Osteoblast (primary cell): Measurements from ENCODE around the gene LRMDA. TPM values are rescaled to one million over a fixed set of nuclear protein-coding genes. Genes with fewer than 3 reads are reported as not detected.

Experiments used
- DNase-seq: peaks from one replicate; pipeline ENCODE4 v3.0.0; 2011; ENCODE audit warnings: low spot score, mixed read lengths; ENCODE audit not compliant: insufficient read length; ENCODE audit errors: missing footprints
- H2AFZ ChIP-seq: 2 replicates; pipeline ENCODE4 v1.6.0; 2011; ENCODE audit warnings: mild to moderate bottlenecking, low read length
- H3K27ac ChIP-seq: 2 replicates; pipeline ENCODE4 v1.5.1; 2011; ENCODE audit warnings: mild to moderate bottlenecking, low read depth, low read length, moderate library complexity
- H3K27me3 ChIP-seq: 2 replicates; pipeline ENCODE4 v1.6.0; 2012; ENCODE audit warnings: mild to moderate bottlenecking, control low read depth, inconsistent platforms, low read length, moderate library complexity; ENCODE audit not compliant: insufficient read depth
- H3K36me3 ChIP-seq: 2 replicates; pipeline ENCODE4 v1.5.1; 2011; ENCODE audit warnings: mild to moderate bottlenecking, low read length, control low read depth, moderate library complexity; ENCODE audit not compliant: insufficient read depth
- H3K4me1 ChIP-seq: 2 replicates; pipeline ENCODE4 v1.5.1; 2011; ENCODE audit warnings: mild to moderate bottlenecking, low read length, control low read depth, moderate library complexity; ENCODE audit not compliant: insufficient read depth
- H3K4me2 ChIP-seq: 2 replicates; pipeline ENCODE4 v1.6.0; 2011; ENCODE audit warnings: mild to moderate bottlenecking, low read length; ENCODE audit not compliant: insufficient read depth
- H3K4me3 ChIP-seq: fragments of 200-600 bp; sonication (generic); 3 replicates; pipeline ENCODE4 v1.5.1; 2012; ENCODE audit warnings: mild to moderate bottlenecking, low read length, inconsistent platforms; ENCODE audit not compliant: insufficient read depth
- H3K79me2 ChIP-seq: 2 replicates; pipeline ENCODE4 v1.6.0; 2012; ENCODE audit warnings: mild to moderate bottlenecking, low read length, control low read depth, inconsistent platforms; ENCODE audit not compliant: insufficient read depth
- H3K9me3 ChIP-seq: 2 replicates; pipeline ENCODE4 v1.5.1; 2011; ENCODE audit warnings: low read depth, low read length, control low read depth
- H4K20me1 ChIP-seq: 2 replicates; pipeline ENCODE4 v1.6.0; 2012; ENCODE audit warnings: mild to moderate bottlenecking, low read length, control low read depth; ENCODE audit not compliant: insufficient read depth
- CTCF ChIP-seq: IDR thresholded peaks from 2 replicates; pipeline ENCODE4 v1.5.1; 2011; ENCODE audit warnings: mild to moderate bottlenecking, low read depth, low read length, moderate library complexity; ENCODE audit errors: extremely low read depth
- total RNA-seq: library from RNA; depleted of rRNA; stranded (reverse); fragments of >200 nt; gene quantifications from 2 replicates; pipeline ENCODE4 v1.2.3, GENCODE V29; 2012

LRMDA gene
- total RNA-seq, 1 donor: 18.5 TPM

- Histone ChIP-seq H2AFZ (no peak overlapping the region), H3K27me3 (no peaks in the 10 kb centered on the region), H3K4me1 (no peaks in the 10 kb centered on the region), H3K79me2 (no peaks in the 10 kb centered on the region), H3K9me3 (no peaks in the 10 kb centered on the region), H4K20me1 (peaks cover 2% of the 10 kb centered on the region), H3K4me3 (no peak overlapping the region), H3K27ac (no peak overlapping the region), H3K4me2 (no peak overlapping the region), H3K36me3 (no peaks in the 10 kb centered on the region)
- DNase-seq: no peak
- TF ChIP-seq CTCF: no peak
These were observed 264.6 kb downstream of the LRMDA start for GRCh38 chr10:75695994-75696393.

DNA sequence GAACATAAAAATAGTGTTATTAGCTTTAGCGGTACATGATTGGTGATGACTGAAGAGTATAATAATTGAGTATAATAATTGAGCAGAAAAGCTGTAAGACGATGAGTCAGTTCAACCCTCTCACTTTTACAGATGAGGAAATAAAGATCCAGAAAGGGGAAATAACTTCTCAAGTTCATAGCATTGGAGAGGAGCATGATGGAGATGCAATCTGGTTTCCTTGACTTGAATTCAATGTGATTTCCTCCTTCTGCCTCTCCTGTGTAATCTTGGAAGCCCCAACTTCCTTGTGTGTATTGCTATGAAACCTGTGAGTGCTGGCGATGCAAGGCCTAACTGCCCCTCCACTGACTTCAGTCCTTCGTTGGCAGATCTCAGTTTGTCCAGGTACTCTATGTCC, 265.1 kb downstream of the LRMDA start:
- no peak for TF ChIP-seq CTCF
- no peaks in the 10 kb centered on the region for H3K79me2 ChIP-seq
- peaks cover 2% of the 10 kb centered on the region for H4K20me1 ChIP-seq
- H3K4me1 ChIP-seq: no peaks in the 10 kb centered on the region
- no peak overlapping the region for H3K4me2 ChIP-seq
- H2AFZ ChIP-seq: no peak overlapping the region
- no peaks in the 10 kb centered on the region for H3K36me3 ChIP-seq
- no peaks in the 10 kb centered on the region for H3K27me3 ChIP-seq
- no peak for DNase-seq
- H3K4me3 ChIP-seq: no peak overlapping the region
- H3K27ac ChIP-seq: no peak overlapping the region
- no peaks in the 10 kb centered on the region for H3K9me3 ChIP-seq

- no peaks in the 10 kb centered on the region for H4K20me1 ChIP-seq
- H3K4me1 ChIP-seq: no peaks in the 10 kb centered on the region
- no peak overlapping the region for H3K27ac ChIP-seq
- no peak overlapping the region for H2AFZ ChIP-seq
- H3K9me3 ChIP-seq: no peaks in the 10 kb centered on the region
- H3K4me2 ChIP-seq: no peak overlapping the region
- H3K27me3 ChIP-seq: no peaks in the 10 kb centered on the region
- no peak for TF ChIP-seq CTCF
- no peaks in the 10 kb centered on the region for H3K79me2 ChIP-seq
- no peak for DNase-seq
- H3K36me3 ChIP-seq: no peaks in the 10 kb centered on the region
- H3K4me3 ChIP-seq: no peak overlapping the region
These were observed 271.9 kb downstream of the LRMDA start for GRCh38 chr10:75703191-75703854.

- no peaks in the 10 kb centered on the region for H3K36me3 ChIP-seq
- H3K27ac ChIP-seq: no peak overlapping the region
- no peaks in the 10 kb centered on the region for H3K9me3 ChIP-seq
- TF ChIP-seq CTCF: no peak
- no peaks in the 10 kb centered on the region for H4K20me1 ChIP-seq
- no peak overlapping the region for H3K4me2 ChIP-seq
- no peaks in the 10 kb centered on the region for H3K4me1 ChIP-seq
- H3K79me2 ChIP-seq: no peaks in the 10 kb centered on the region
- H3K4me3 ChIP-seq: no peak overlapping the region
- no peak overlapping the region for H2AFZ ChIP-seq
- H3K27me3 ChIP-seq: no peaks in the 10 kb centered on the region
- DNase-seq: no peak
These were observed 274.0 kb downstream of the LRMDA start for GRCh38 chr10:75705426-75705825.
